PC-3 (cell line): ENCODE measurements around the gene NRARP. TPM values are rescaled to one million over a fixed set of nuclear protein-coding genes. Genes with fewer than 3 reads are reported as not detected.

Experiments used
- ATAC-seq: fragments of 200-7000 bp; cut with Tn5 transposase; 2 replicates; pipeline ENCODE4 v1.9.1; 2020; ENCODE audit warnings: mild to moderate bottlenecking, moderate library complexity
- BruUV-seq: library from RNA; stranded (reverse); fragments of 400-500 nt; replicated peaks from 2 replicates; lab custom pipeline; 2021; lab: Mats Ljungman, UMichigan
- CTCF ChIA-PET: fragments of 300-600 bp; sonication (Branson Sonifier 250); formaldehyde crosslinking; loops from one replicate; lab custom pipeline; 2022; ENCODE audit warnings: antibody characterized with exemption; lab: Charles Lee
- POLR2A ChIA-PET: fragments of 300-600 bp; sonication (Branson Sonifier 250); formaldehyde crosslinking; loops from one replicate; lab custom pipeline; 2022; ENCODE audit warnings: antibody characterized with exemption; ENCODE audit not compliant: unreplicated experiment; lab: Charles Lee
- DNase-seq: peaks from one replicate; pipeline ENCODE4 v3.0.0-alpha.2; 2015
- H2AFZ ChIP-seq: fragments of 300-600 bp; sonication (generic); 2 replicates; pipeline ENCODE4 v1.6.0; 2016; ENCODE audit warnings: antibody characterized with exemption, low read length
- H3F3A ChIP-seq: fragments of 300-600 bp; sonication (generic); one replicate; pipeline ENCODE4 v1.6.0; 2017; ENCODE audit warnings: antibody characterized with exemption, low read length, control low read depth, mild to moderate bottlenecking; ENCODE audit not compliant: unreplicated experiment
- H3K27ac ChIP-seq: fragments of 300-600 bp; sonication (generic); 2 replicates; pipeline ENCODE4 v1.5.1; 2016; ENCODE audit warnings: mild to moderate bottlenecking, low read length
- H3K27me3 ChIP-seq: fragments of 300-600 bp; sonication (generic); 2 replicates; pipeline ENCODE4 v1.6.1; 2016; ENCODE audit warnings: low read length, mixed read lengths
- H3K36me3 ChIP-seq: fragments of 300-600 bp; sonication (generic); 2 replicates; pipeline ENCODE4 v1.6.1; 2016; ENCODE audit warnings: low read depth, mixed run types, low read length, mixed read lengths
- H3K4me1 ChIP-seq: fragments of 300-600 bp; sonication (generic); 2 replicates; pipeline ENCODE4 v1.5.1; 2016; ENCODE audit warnings: low read length; ENCODE audit not compliant: insufficient read depth
- H3K4me2 ChIP-seq: fragments of 300-600 bp; sonication (generic); 2 replicates; pipeline ENCODE4 v1.6.0; 2016; ENCODE audit warnings: low read length
- H3K4me3 ChIP-seq: fragments of 300-600 bp; sonication (generic); 2 replicates; pipeline ENCODE4 v1.5.1; 2016; ENCODE audit warnings: mild to moderate bottlenecking, low read length, mixed read lengths
- H3K79me2 ChIP-seq: fragments of 300-600 bp; sonication (generic); 2 replicates; pipeline ENCODE4 v1.6.1; 2017; ENCODE audit warnings: low read length, mixed read lengths
- H3K9ac ChIP-seq: fragments of 300-600 bp; sonication (generic); 2 replicates; pipeline ENCODE4 v1.6.0; 2016; ENCODE audit warnings: mild to moderate bottlenecking, low read length
- H3K9me2 ChIP-seq: fragments of 300-600 bp; sonication (generic); replicated peaks from 2 replicates; pipeline ENCODE4 v1.6.1; 2016; ENCODE audit warnings: mixed run types, low read length, mixed read lengths
- H3K9me3 ChIP-seq: fragments of 300-600 bp; sonication (generic); 2 replicates; pipeline ENCODE4 v1.6.1; 2016; ENCODE audit warnings: low read length, mixed read lengths
- H4K20me1 ChIP-seq: fragments of 300-600 bp; sonication (generic); 2 replicates; pipeline ENCODE4 v1.6.1; 2016; ENCODE audit warnings: low read length, mixed read lengths
- EZH2 ChIP-seq: fragments of 300-600 bp; sonication (generic); IDR thresholded peaks from one replicate; pipeline ENCODE4 v1.6.1; 2017; ENCODE audit warnings: antibody characterized with exemption, mild to moderate bottlenecking, low read length; ENCODE audit not compliant: unreplicated experiment
- EZH2phosphoT487 ChIP-seq: fragments of 300-600 bp; sonication (generic); IDR thresholded peaks from 2 replicates; pipeline ENCODE4 v1.6.1; 2018; ENCODE audit warnings: mild to moderate bottlenecking, antibody characterized with exemption, low read length, borderline replicate concordance
- intact Hi-C: fragments of 100-400 bp; cut with micrococcal nuclease; formaldehyde crosslinking; loops from 2 replicates; pipeline ENCODE4 v1.9.0; 2023
- total RNA-seq: library from RNA; depleted of rRNA; stranded (reverse); fragments of >200 nt; gene quantifications from 2 replicates; pipeline ENCODE4 v1.2.3, GENCODE V29; 2014
- TF ChIP-seq, protein P1 (sequence below): fragments of 300-600 bp; sonication (generic); conservative IDR thresholded peaks from 2 replicates; pipeline ENCODE4 v1.5.1; 2017; ENCODE audit warnings: antibody characterized with exemption, low read depth, mild to moderate bottlenecking, low read length

Gene NRARP
- total RNA-seq, 1 experiment from 2014 or later: 36.8 TPM

DNA sequence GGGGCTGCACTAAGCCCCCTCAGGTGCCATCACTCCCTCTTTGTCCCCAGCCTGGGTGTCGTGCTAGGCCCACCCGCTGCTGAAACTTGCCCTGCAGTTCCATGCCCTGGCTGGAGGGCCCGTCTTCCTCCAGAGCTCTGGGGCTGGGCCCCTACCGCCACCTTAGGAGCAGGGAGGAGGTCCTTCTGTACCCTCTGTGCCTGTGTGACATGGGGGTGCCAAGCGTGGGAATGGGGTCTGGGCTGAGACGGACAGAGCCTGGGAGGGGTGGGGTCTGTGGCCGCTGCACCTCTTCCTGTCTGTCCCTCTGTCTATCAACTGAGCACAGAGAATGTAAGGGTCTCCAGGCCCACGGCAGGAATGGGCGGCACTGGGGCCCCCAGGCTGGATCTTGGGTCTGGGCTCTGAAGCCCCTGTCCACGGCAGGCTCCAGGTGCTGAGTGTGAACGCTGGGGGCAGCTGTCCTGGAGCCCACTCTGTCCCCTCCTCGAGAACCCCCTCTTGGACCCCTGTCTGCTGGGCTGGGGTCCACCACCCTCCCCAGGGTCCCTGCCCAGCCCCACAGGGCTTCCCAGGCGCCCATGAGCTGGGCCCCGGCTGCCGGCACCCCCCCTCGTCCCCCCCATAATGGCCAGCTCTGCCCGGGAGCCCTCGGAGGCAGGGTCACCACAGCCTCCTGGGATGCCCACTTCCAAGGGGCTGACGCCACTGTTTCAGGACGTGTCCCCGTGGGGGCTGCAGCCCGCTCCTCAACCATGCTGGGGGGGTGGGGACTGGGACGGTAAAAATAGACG lies 15.8 kb upstream of the NRARP start:
- no peak for DNase-seq
- H2AFZ ChIP-seq: no peak overlapping the region
- H3K4me1 ChIP-seq: peaks cover 9% of the 10 kb centered on the region; the same call in 1 of the 2 replicates
- H3K4me3 ChIP-seq: no peak overlapping the region
- H3K9me3 ChIP-seq: no peaks in the 10 kb centered on the region
- no peaks in the 10 kb centered on the region for H3K27me3 ChIP-seq
- H3K9ac ChIP-seq: no peak overlapping the region
- no peaks in the 10 kb centered on the region for H4K20me1 ChIP-seq
- ATAC-seq: no peak
- no peaks in the 10 kb centered on the region for H3K79me2 ChIP-seq
- no TSS peak for BruUV-seq
- H3K27ac ChIP-seq: no peak overlapping the region
- intact Hi-C loops: no loop called here
- TF ChIP-seq, protein P1, sequence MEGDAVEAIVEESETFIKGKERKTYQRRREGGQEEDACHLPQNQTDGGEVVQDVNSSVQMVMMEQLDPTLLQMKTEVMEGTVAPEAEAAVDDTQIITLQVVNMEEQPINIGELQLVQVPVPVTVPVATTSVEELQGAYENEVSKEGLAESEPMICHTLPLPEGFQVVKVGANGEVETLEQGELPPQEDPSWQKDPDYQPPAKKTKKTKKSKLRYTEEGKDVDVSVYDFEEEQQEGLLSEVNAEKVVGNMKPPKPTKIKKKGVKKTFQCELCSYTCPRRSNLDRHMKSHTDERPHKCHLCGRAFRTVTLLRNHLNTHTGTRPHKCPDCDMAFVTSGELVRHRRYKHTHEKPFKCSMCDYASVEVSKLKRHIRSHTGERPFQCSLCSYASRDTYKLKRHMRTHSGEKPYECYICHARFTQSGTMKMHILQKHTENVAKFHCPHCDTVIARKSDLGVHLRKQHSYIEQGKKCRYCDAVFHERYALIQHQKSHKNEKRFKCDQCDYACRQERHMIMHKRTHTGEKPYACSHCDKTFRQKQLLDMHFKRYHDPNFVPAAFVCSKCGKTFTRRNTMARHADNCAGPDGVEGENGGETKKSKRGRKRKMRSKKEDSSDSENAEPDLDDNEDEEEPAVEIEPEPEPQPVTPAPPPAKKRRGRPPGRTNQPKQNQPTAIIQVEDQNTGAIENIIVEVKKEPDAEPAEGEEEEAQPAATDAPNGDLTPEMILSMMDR: no peak
- TF ChIP-seq EZH2 (no peak), EZH2phosphoT487 (no peak)
- H3K4me2 ChIP-seq: no peak overlapping the region
- CTCF ChIA-PET: no interaction called here
- POLR2A ChIA-PET: interaction anchor here (0.6 kb wide), 1 partner anchor 124 kb away, joined by 6 read pairs; no protein-coding TSS in a partner anchor
- H3K9me2 ChIP-seq: no peaks in the 10 kb centered on the region
- H3K36me3 ChIP-seq: no peaks in the 10 kb centered on the region
- no peaks in the 10 kb centered on the region for H3F3A ChIP-seq

DNA sequence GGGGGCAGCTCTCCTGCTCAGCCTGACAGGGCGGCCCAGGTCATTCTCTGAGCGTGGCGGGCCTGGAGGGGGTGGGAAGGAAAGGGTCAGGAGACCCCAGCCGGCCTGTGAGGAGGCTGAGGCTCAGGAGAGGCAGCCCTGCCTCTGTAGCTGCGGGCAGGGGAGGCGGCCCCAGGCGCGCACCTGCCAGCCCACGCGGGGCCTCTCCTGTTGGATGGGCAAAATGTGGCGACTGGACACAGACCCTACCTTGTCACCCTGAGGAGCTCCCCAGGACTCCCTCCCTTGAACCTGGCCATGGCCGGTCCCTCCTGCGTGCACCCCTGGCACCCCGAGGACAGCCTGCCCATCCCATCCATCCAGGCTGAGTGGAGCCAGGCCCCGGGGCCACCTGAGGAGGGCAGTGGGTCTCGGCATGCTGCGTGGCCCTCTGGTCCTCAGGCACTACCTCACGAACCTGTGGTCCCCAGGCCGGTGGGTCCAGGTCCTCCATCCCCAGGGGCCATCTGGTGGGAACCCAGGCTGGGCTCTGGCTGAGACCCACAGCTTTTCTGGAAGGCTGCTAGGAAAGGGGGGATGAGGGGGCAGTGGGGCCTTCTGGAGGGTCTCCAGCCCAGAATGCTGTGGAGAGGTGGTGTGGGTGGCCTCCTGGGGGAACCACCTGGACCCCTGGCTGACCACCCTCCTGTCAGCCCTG lies 15.1 kb upstream of the NRARP start:
- CTCF ChIA-PET: no interaction called here

More for the DNA sequence above, 15.1 kb upstream of the NRARP start:
- BruUV-seq: no TSS peak
- no peak for ATAC-seq
- H2AFZ ChIP-seq: no peak overlapping the region
- peaks cover 9% of the 10 kb centered on the region; the same call in 1 of the 2 replicates for H3K4me1 ChIP-seq
- no peaks in the 10 kb centered on the region for H3K79me2 ChIP-seq
- no peak for DNase-seq
- TF ChIP-seq, protein P1: no peak
- TF ChIP-seq EZH2 (no peak), EZH2phosphoT487 (no peak)
- no peak overlapping the region for H3K4me2 ChIP-seq
- POLR2A ChIA-PET: no interaction called here
- no peak overlapping the region for H3K27ac ChIP-seq
- H3K4me3 ChIP-seq: no peak overlapping the region
- no peaks in the 10 kb centered on the region for H3K9me2 ChIP-seq
- H3K9ac ChIP-seq: no peak overlapping the region
- intact Hi-C loops: no loop called here
- H3F3A ChIP-seq: no peaks in the 10 kb centered on the region
- H3K36me3 ChIP-seq: no peaks in the 10 kb centered on the region
- no peaks in the 10 kb centered on the region for H3K27me3 ChIP-seq
- H4K20me1 ChIP-seq: no peaks in the 10 kb centered on the region
- no peaks in the 10 kb centered on the region for H3K9me3 ChIP-seq
